M059J (cell line): ENCODE results near the gene TNN. TPM values are rescaled to one million over a fixed set of nuclear protein-coding genes. Genes with fewer than 3 reads are reported as not detected.
"Not testable (repeated sequence)": the region's sequence is repeated elsewhere in the genome, so short reads cannot be mapped to it uniquely, and the experiment has no call there.

Source experiments
- DNase-seq: peaks from one replicate; pipeline ENCODE4 v3.0.0-alpha.2; 2012; ENCODE audit warnings: low read depth
- total RNA-seq: library from RNA; depleted of rRNA; stranded (reverse); fragments of >200 nt; shearing (Covaris generic); gene quantifications from 2 replicates; pipeline ENCODE4 v1.2.3, GENCODE V29; 2014

The TNN gene
- total RNA-seq, 1 experiment from 2014 or later = not detected

GRCh38 chr1:175072099-175072951 lies 4.7 kb downstream of the TNN start:
- DNase-seq = peak; percentile 67

GRCh38 chr1:175073061-175073460 lies 5.4 kb downstream of the TNN start:
- no peak for DNase-seq

- DNase-seq = no peak
Measured at GRCh38 chr1:175073633-175074032, 6.0 kb downstream of the TNN start.

GRCh38 chr1:175075572-175076568 lies 8.2 kb downstream of the TNN start:
- peak; percentile 27 for DNase-seq

- DNase-seq = no peak
Measured at GRCh38 chr1:175077356-175078030, 9.9 kb downstream of the TNN start.

GRCh38 chr1:175078629-175079028 lies 11.0 kb downstream of the TNN start:
- DNase-seq = no peak

- DNase-seq = no peak
Measured at GRCh38 chr1:175079338-175079737, 11.7 kb downstream of the TNN start.

- no peak for DNase-seq
Measured at GRCh38 chr1:175080030-175080429, 12.4 kb downstream of the TNN start.

GRCh38 chr1:175081983-175082382 lies 14.3 kb downstream of the TNN start:
- no peak for DNase-seq

GRCh38 chr1:175088525-175088951 lies 20.9 kb downstream of the TNN start:
- DNase-seq = no peak

- no peak for DNase-seq
Measured at GRCh38 chr1:175089136-175089718, 21.6 kb downstream of the TNN start.

- DNase-seq = no peak
Measured at GRCh38 chr1:175090780-175091179, 23.1 kb downstream of the TNN start.

- DNase-seq = no peak
Measured at GRCh38 chr1:175094626-175095025, 27.0 kb downstream of the TNN start.

GRCh38 chr1:175095069-175095468 lies 27.4 kb downstream of the TNN start:
- no peak for DNase-seq

GRCh38 chr1:175095978-175096607 lies 28.5 kb downstream of the TNN start:
- peak; percentile 6 for DNase-seq

- no peak for DNase-seq
Measured at GRCh38 chr1:175097361-175097760, 29.7 kb downstream of the TNN start.

GRCh38 chr1:175099916-175100315 lies 32.3 kb downstream of the TNN start:
- no peak for DNase-seq

GRCh38 chr1:175102166-175102565 lies 34.5 kb downstream of the TNN start:
- not testable (repeated sequence) for DNase-seq

GRCh38 chr1:175106536-175106935 lies 38.9 kb downstream of the TNN start:
- not testable (repeated sequence) for DNase-seq

- DNase-seq = not testable (repeated sequence)
Measured at GRCh38 chr1:175108331-175108820, 40.7 kb downstream of the TNN start.

GRCh38 chr1:175114996-175115395 lies 47.4 kb downstream of the TNN start:
- no peak for DNase-seq
